A549 (cell line): ENCODE results near the gene EXOC4.

Source experiments
- EP300 ChIP-seq, 2 experiments: fragments of >200 bp; sonication (Bioruptor Twin); formaldehyde crosslinking; IDR thresholded peaks; 2 replicates in 1 of 2; 3 replicates in 1 of 2; pipeline ENCODE4 v1.6.1; 2016 to 2017
- RAD21 ChIP-seq, 2 experiments: fragments of >200 bp in 1 of 2; sonication (Bioruptor Twin) in 1 of 2; formaldehyde crosslinking in 1 of 2; IDR thresholded peaks in 1 of 2; conservative IDR thresholded peaks in 1 of 2; 2 replicates in 1 of 2; 3 replicates in 1 of 2; pipeline ENCODE4 v1.6.1; 2012 to 2018; ENCODE audit warnings: inconsistent platforms in 1 of 2
- TF ChIP-seq, protein P1 (sequence below): fragments of 150-350 bp; IDR thresholded peaks from 2 replicates; pipeline ENCODE4 v1.6.1; 2014; ENCODE audit warnings: low read depth, mild to moderate bottlenecking, low read length
- TF ChIP-seq, protein P2 (sequence below): fragments of >200 bp; sonication (Bioruptor Twin); formaldehyde crosslinking; IDR thresholded peaks from 3 replicates; pipeline ENCODE4 v1.5.1; 2016

DNA sequence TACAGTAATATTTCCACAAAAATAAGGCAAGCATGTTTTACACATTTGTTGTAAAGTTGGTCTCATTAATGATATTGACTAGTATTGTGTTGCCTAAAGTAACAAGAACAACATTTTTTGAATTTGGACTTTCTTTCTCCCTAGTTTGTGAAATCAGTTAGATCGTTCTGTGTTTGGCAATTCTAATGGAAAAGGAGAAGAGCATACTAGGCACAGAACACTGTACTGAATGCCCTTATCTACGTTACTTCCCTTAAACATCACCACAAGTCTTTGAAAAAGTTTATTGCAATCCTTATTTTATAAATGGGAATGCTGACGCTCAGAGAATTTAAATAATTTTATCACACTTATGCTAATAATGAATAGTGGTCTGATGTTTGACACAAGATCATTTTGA lies 372.2 kb downstream of the EXOC4 start:
- no peak for TF ChIP-seq EP300 (IDR thresholded peaks at IDR 0.05)
- TF ChIP-seq, protein P1, sequence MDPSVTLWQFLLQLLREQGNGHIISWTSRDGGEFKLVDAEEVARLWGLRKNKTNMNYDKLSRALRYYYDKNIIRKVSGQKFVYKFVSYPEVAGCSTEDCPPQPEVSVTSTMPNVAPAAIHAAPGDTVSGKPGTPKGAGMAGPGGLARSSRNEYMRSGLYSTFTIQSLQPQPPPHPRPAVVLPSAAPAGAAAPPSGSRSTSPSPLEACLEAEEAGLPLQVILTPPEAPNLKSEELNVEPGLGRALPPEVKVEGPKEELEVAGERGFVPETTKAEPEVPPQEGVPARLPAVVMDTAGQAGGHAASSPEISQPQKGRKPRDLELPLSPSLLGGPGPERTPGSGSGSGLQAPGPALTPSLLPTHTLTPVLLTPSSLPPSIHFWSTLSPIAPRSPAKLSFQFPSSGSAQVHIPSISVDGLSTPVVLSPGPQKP = no peak
- TF ChIP-seq RAD21 (conservative IDR thresholded peaks at IDR 0.05 in 1 of 2, IDR thresholded peaks at IDR 0.05 in 1 of 2) = no peak
- TF ChIP-seq, protein P2, sequence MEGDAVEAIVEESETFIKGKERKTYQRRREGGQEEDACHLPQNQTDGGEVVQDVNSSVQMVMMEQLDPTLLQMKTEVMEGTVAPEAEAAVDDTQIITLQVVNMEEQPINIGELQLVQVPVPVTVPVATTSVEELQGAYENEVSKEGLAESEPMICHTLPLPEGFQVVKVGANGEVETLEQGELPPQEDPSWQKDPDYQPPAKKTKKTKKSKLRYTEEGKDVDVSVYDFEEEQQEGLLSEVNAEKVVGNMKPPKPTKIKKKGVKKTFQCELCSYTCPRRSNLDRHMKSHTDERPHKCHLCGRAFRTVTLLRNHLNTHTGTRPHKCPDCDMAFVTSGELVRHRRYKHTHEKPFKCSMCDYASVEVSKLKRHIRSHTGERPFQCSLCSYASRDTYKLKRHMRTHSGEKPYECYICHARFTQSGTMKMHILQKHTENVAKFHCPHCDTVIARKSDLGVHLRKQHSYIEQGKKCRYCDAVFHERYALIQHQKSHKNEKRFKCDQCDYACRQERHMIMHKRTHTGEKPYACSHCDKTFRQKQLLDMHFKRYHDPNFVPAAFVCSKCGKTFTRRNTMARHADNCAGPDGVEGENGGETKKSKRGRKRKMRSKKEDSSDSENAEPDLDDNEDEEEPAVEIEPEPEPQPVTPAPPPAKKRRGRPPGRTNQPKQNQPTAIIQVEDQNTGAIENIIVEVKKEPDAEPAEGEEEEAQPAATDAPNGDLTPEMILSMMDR = no peak
